ENCODE data around the gene DMAC2.
"Not testable (repeated sequence)": the region's sequence is repeated elsewhere in the genome, so short reads cannot be mapped to it uniquely, and the experiment has no call there.

Gene DMAC2

GRCh38 chr19:41439441-41440222 lies at the start of gene DMAC2:
TSS of gene DMAC2 (minus strand) at chr19:41439912. CDS start at chr19:41439899, 13 bp downstream.
- peak; percentile 96 for DNase-seq

GRCh38 chr19:41486953-41487352 lies 47.2 kb upstream of the DMAC2 start:
- not testable (repeated sequence) for DNase-seq

GRCh38 chr19:41484822-41485221 lies 45.1 kb upstream of the DMAC2 start:
- DNase-seq, result no peak

- no peak for DNase-seq
Measured at GRCh38 chr19:41480336-41480735, 40.6 kb upstream of the DMAC2 start.

GRCh38 chr19:41479757-41480191 lies 40.1 kb upstream of the DMAC2 start:
- no peak for DNase-seq

- DNase-seq, result no peak
Measured at GRCh38 chr19:41478875-41479756, 39.4 kb upstream of the DMAC2 start.

GRCh38 chr19:41478171-41478570 lies 38.5 kb upstream of the DMAC2 start:
- DNase-seq, result no peak

- DNase-seq, result no peak
Measured at GRCh38 chr19:41476583-41476982, 36.9 kb upstream of the DMAC2 start.

GRCh38 chr19:41463257-41464256 lies 23.8 kb upstream of the DMAC2 start:
- DNase-seq, result peak; percentile 36

- no peak for DNase-seq
Measured at GRCh38 chr19:41462497-41462896, 22.8 kb upstream of the DMAC2 start.

- peak; percentile 45 for DNase-seq
Measured at GRCh38 chr19:41457241-41457640, 17.5 kb upstream of the DMAC2 start.

GRCh38 chr19:41456342-41456918 lies 16.7 kb upstream of the DMAC2 start:
- DNase-seq, result no peak

- no peak for DNase-seq
Measured at GRCh38 chr19:41455936-41456335, 16.2 kb upstream of the DMAC2 start.

- DNase-seq, result no peak
Measured at GRCh38 chr19:41452584-41453275, 13.0 kb upstream of the DMAC2 start.

- no peak for DNase-seq
Measured at GRCh38 chr19:41449865-41450178, 10.1 kb upstream of the DMAC2 start.

- peak; percentile 74 for DNase-seq
Measured at GRCh38 chr19:41449079-41449864, 9.6 kb upstream of the DMAC2 start.

- no peak for DNase-seq
Measured at GRCh38 chr19:41447732-41448332, 8.1 kb upstream of the DMAC2 start.

- DNase-seq, result no peak
Measured at GRCh38 chr19:41445575-41445974, 5.9 kb upstream of the DMAC2 start.

- DNase-seq, result no peak
Measured at GRCh38 chr19:41443813-41444455, 4.2 kb upstream of the DMAC2 start.
